ENCODE data around the gene FLVCR2. TPM values are rescaled to one million over a fixed set of nuclear protein-coding genes. Genes with fewer than 3 reads are reported as not detected.
A peak's percentile ranks its signal among the peaks of the same experiment; 100 is the strongest.

FLVCR2 gene
- total RNA-seq, 1 experiment from 2014 or later, result 6.6 TPM

GRCh38 chr14:75579338-75579864, 981 bp downstream of the FLVCR2 start:
- no peaks in the 10 kb centered on the region for H3K9me3 Mint-ChIP-seq
- no peak overlapping the region for H3K27ac Mint-ChIP-seq
- TF ChIP-seq ZNF121 (CRISPR knock-in tag; IDR thresholded peaks at IDR 0.05) (0 out of 2 replicates have a peak, but pooled peaks have one; percentile 0), IRF1 (CRISPR knock-in tag; IDR thresholded peaks at IDR 0.05) (no peak)
- DNase-seq (ENCODE audit: low spot score), result no peak
- H3K27me3 Mint-ChIP-seq (ENCODE audit: low read depth), result no peaks in the 10 kb centered on the region; the same call in none of the 2 replicates
- H3K4me1 Mint-ChIP-seq, result no peaks in the 10 kb centered on the region; the same call in 1 of the 2 replicates
- no peak overlapping the region; the same call in 1 of the 2 replicates for H3K4me3 Mint-ChIP-seq
- ATAC-seq, result no peak
- POLR2A ChIA-PET, result no interaction called here
- CTCF ChIA-PET, result interaction anchor here (0.6 to 8.0 kb wide), 8 partner anchors 11 to 81 kb away, joined by 3 to 198 read pairs (median 9); partner anchors contain the start of genes ERG28 and TTLL5
- H3K36me3 Mint-ChIP-seq, result no peaks in the 10 kb centered on the region

- no peaks in the 10 kb centered on the region; the same call in none of the 2 replicates for H3K27me3 Mint-ChIP-seq (ENCODE audit: low read depth)
- TF ChIP-seq E2F4 (CRISPR knock-in tag; IDR thresholded peaks at IDR 0.05; ENCODE audit: borderline replicate concordance, low read depth) (no peak), FOXJ3 (CRISPR knock-in tag; IDR thresholded peaks at IDR 0.05; ENCODE audit: borderline replicate concordance) (no peak), ATF1 (CRISPR knock-in tag; IDR thresholded peaks at IDR 0.05) (no peak), FOXP4 (CRISPR knock-in tag; IDR thresholded peaks at IDR 0.05) (no peak), ZBTB43 (CRISPR knock-in tag; IDR thresholded peaks at IDR 0.05) (no peak), EMX1 (CRISPR knock-in tag; IDR thresholded peaks at IDR 0.05) (no peak), FOXP1 (CRISPR knock-in tag; IDR thresholded peaks at IDR 0.05; ENCODE audit: borderline replicate concordance) (no peak), ETV6 (CRISPR knock-in tag; IDR thresholded peaks at IDR 0.05) (no peak), CREM (CRISPR knock-in tag; IDR thresholded peaks at IDR 0.05) (no peak), NFYB (CRISPR knock-in tag; conservative IDR thresholded peaks at IDR 0.05; ENCODE audit: low read depth) (no peak), KAT7 (CRISPR knock-in tag; IDR thresholded peaks at IDR 0.05; ENCODE audit: borderline replicate concordance) (no peak), SMAD3 (CRISPR knock-in tag; IDR thresholded peaks at IDR 0.05; ENCODE audit: borderline replicate concordance) (no peak)
- peaks cover 5% of the 10 kb centered on the region; the same call in 1 of the 2 replicates for H3K4me1 Mint-ChIP-seq
- no peaks in the 10 kb centered on the region for H3K9me3 Mint-ChIP-seq
- CTCF ChIA-PET, result interaction anchor here (1.5 to 8.0 kb wide), 5 partner anchors 19 to 80 kb away, joined by 3 to 198 read pairs (median 55); partner anchors contain the start of genes ERG28 and TTLL5
- POLR2A ChIA-PET, result no interaction called here
- H3K27ac Mint-ChIP-seq, result no peak overlapping the region
- no peak overlapping the region; the same call in 1 of the 2 replicates for H3K4me3 Mint-ChIP-seq
- no peaks in the 10 kb centered on the region for H3K36me3 Mint-ChIP-seq
- DNase-seq (ENCODE audit: low spot score) (no peak), ATAC-seq (no peak)
These were observed 1.5 kb downstream of the FLVCR2 start for GRCh38 chr14:75579882-75580281.

- peaks cover 22% of the 10 kb centered on the region for H3K36me3 Mint-ChIP-seq
- ATAC-seq (peak; percentile 65), DNase-seq (ENCODE audit: low spot score) (no peak)
- H3K4me1 Mint-ChIP-seq, result peaks cover 18% of the 10 kb centered on the region
- H3K9me3 Mint-ChIP-seq, result peaks cover 21% of the 10 kb centered on the region
- no peak overlapping the region for H3K27ac Mint-ChIP-seq
- no peak overlapping the region for H3K4me3 Mint-ChIP-seq
- H3K27me3 Mint-ChIP-seq (ENCODE audit: low read depth), result no peaks in the 10 kb centered on the region; the same call in 1 of the 2 replicates
- TF ChIP-seq PREB (CRISPR knock-in tag; IDR thresholded peaks at IDR 0.05; ENCODE audit: borderline replicate concordance) (no peak), SMAD3 (CRISPR knock-in tag; IDR thresholded peaks at IDR 0.05; ENCODE audit: borderline replicate concordance) (no peak), KAT7 (CRISPR knock-in tag; IDR thresholded peaks at IDR 0.05; ENCODE audit: borderline replicate concordance) (no peak)
- POLR2A ChIA-PET, result no interaction called here
- CTCF ChIA-PET, result interaction anchor here (0.9 to 1.5 kb wide), 2 partner anchors 10 to 27 kb away, joined by 4 to 7 read pairs; no protein-coding TSS in a partner anchor
These were observed 9.0 kb downstream of the FLVCR2 start for GRCh38 chr14:75587388-75587787.
